IgD-negative memory B cell (primary cell): Measurements from ENCODE around the gene CACNB3. TPM values are rescaled to one million over a fixed set of nuclear protein-coding genes. Genes with fewer than 3 reads are reported as not detected.
"Not testable (repeated sequence)": the region's sequence is repeated elsewhere in the genome, so short reads cannot be mapped to it uniquely, and the experiment has no call there.

Source experiments
- H3K27ac Mint-ChIP-seq, 3 donors: one replicate each; pipeline ENCODE4 v1.8.0; 2020 to 2022; ENCODE audit warnings: mild to moderate bottlenecking in 3 of 3, mixed read lengths in 3 of 3, moderate library complexity in 1 of 3
- H3K27me3 Mint-ChIP-seq: one replicate; pipeline ENCODE4 v1.8.0; 2021; ENCODE audit warnings: mixed read lengths
- H3K36me3 Mint-ChIP-seq: one replicate; pipeline ENCODE4 v1.8.0; 2020; ENCODE audit warnings: mild to moderate bottlenecking, mixed read lengths
- H3K4me1 Mint-ChIP-seq, 3 donors: one replicate each; pipeline ENCODE4 v1.8.0; 2020 to 2022; ENCODE audit warnings: mixed read lengths in 3 of 3, mild to moderate bottlenecking in 1 of 3
- H3K4me3 Mint-ChIP-seq, 4 donors: one replicate each; pipeline ENCODE4 v1.8.0; 2020 to 2022; ENCODE audit warnings: mild to moderate bottlenecking in 4 of 4, mixed read lengths in 4 of 4, moderate library complexity in 3 of 4
- H3K9me3 Mint-ChIP-seq, 3 donors: one replicate each; pipeline ENCODE4 v1.8.0; 2020 to 2021; ENCODE audit warnings: mixed read lengths in 3 of 3, mild to moderate bottlenecking in 1 of 3
- polyA plus RNA-seq: library from polyadenylated mRNA; unstranded; fragments of 300-500 nt; fragmentation: Illumina TruSeq; gene quantifications from one replicate; pipeline ENCODE4 v1.2.3, GENCODE V29; 2021

Gene CACNB3
- polyA plus RNA-seq, 1 donor from 2014 or later: 0.39 TPM

DNA sequence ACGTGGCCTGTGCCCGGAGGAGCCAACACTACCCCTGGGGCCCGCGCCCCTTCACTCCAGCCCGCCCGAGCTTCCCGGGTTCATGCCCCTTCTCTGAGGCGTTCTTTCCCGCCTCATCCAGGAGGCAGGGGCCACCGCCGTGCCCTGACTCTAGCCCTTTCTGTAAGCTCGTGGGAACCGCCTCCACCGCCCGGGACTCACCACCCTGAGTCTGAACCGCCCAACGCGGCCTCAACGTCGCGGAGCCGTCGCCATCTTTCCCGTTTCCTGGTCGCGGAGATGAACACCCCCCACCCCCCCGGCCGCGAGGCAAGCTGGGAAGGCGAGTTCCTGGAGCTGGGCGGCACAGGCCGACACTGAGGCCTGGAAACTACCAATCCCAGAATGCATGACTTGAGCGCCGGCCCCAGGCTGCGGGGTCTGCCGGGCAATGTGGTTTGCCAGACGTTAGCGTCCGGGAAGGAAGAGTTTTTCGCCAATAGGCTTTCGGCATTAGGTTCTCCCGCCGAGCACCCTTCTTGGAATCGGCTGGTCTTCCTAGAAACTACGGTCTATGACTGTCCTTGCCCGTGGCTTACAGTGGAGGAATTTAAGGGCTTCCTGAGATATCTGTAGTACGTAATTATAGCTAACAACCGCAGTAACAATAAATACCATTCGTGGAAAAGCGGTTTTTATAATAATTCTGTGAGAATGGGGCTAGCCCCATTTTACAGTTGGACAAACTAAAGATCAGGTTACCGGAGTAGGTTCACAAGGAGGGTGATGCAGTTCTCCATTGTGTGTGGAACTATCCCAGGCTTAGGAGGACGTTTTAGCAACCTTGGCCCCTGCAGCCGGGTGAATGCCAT lies 33.8 kb downstream of the CACNB3 start, which contains the start of gene DDX23:
Gene DDX23, minus strand, starts transcription at position 281 of the 851 bp plus-strand sequence. CDS start 6,381 bp downstream, outside the sequence.
- Mint-ChIP-seq H3K27me3 (no peaks in the 10 kb centered on the region), H3K9me3 (no peaks in the 10 kb centered on the region), H3K4me3 (peak within 1 kb of the TSS; percentile 96 to 99 (median 98)), H3K36me3 (no peaks in the 10 kb centered on the region), H3K4me1 (peaks cover 26 to 33% (median 26%) of the 10 kb centered on the region in 3 donors), H3K27ac (peak within 1 kb of the TSS; percentile 79 to 99 (median 94))

DNA sequence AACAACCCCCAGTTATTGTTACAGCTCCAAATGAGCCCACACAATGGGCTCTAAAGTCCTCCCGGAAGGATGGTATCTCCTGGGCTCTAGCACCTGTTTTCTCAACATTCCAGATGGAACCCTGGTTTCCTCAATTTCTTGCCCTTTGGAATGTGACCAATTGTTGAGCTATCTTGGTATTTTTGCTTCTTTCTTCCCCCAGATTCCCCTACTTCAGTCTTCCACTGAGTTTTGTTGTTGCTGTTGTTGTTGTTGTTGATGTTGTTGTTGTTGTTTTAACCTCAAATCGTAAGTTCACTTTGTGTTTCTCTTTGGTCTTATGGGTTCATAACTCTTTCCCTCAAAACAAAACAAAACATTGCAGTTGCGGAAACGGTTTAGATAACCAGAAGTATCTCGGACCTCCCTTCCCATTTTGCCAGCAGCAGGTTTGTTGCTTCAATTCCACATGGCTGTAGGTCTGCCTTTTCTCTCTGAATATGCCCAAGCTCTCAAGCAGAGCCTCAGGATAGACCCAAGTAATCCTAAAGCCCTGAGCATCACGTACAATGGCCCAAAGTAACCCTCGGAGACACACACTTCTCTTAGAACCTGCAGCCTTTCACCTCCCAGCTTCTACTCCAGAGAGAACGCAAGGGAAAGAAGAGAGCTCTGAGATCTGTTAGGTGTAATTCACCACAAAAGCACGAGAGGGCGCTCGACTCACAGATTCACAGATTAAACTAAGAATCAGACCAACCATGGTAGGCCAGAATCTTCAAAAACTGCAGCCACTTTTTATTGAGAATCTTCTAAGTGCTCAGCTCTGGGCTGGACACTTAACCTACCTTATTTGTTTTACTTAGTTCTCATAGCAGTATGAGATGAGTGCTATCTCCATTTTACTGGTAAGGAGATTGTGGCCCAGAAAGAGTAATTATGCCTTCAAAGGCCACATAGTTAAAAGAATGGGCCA lies 34.7 kb downstream of the CACNB3 start:
- Mint-ChIP-seq H3K9me3 (no peaks in the 10 kb centered on the region), H3K4me3 (peak overlapping the region; percentile 96 to 99 (median 98)), H3K36me3 (no peaks in the 10 kb centered on the region), H3K4me1 (peaks cover 28 to 33% (median 28%) of the 10 kb centered on the region in 3 donors), H3K27ac (peak overlapping the region; percentile 79 to 99 (median 94)), H3K27me3 (no peaks in the 10 kb centered on the region)

DNA sequence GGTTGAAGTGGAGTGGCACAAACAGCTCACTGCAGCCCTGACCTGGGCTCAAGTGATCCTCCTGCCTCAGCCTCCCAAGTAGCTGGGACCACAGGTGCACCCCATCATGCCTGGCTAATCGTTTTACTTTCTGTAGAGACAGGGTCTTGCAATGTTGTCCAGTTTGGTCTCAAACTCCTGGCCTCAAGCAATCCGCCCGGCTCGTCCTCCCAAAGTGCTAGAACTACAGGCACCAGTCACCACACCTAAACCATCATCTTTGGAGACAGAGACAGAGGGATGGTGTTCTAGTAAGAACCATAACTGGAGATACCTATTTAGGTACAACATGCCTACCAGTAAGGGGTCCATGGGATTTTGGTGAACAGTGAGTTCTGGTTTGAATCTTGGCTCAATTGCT lies 36.2 kb downstream of the CACNB3 start:
- Mint-ChIP-seq H3K27ac (no peak overlapping the region), H3K4me1 (peaks cover 26 to 33% (median 27%) of the 10 kb centered on the region in 3 donors), H3K9me3 (no peaks in the 10 kb centered on the region), H3K4me3 (peak overlapping the region in 1 of 4 donors; percentile 50), H3K27me3 (no peaks in the 10 kb centered on the region), H3K36me3 (no peaks in the 10 kb centered on the region)

DNA sequence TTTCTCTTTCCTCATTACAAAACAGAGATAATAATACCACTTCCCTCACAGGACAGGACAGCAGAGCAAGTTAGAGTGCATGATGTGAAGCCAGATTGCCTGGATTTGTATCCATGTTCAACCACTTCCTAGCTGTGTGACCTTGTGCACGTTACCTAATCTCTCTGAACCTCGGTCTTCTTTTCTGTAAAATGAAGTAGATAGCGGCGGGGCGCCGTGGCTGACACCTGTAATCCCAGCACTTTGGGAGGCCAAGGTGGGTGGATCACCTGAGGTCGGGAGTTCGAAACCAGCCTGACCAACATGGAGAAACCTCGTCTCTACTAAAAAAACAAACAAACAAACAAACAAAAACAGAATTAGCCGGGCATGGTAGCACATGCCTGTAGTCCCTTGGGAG lies 36.6 kb downstream of the CACNB3 start:
- peak overlapping the region in 1 of 4 donors; percentile 50 for H3K4me3 Mint-ChIP-seq
- H3K36me3 Mint-ChIP-seq, H3K27me3 Mint-ChIP-seq, H3K9me3 Mint-ChIP-seq, H3K27ac Mint-ChIP-seq: not testable (repeated sequence)
- H3K4me1 Mint-ChIP-seq: peaks cover 23 to 30% (median 24%) of the 10 kb centered on the region in 3 donors

DNA sequence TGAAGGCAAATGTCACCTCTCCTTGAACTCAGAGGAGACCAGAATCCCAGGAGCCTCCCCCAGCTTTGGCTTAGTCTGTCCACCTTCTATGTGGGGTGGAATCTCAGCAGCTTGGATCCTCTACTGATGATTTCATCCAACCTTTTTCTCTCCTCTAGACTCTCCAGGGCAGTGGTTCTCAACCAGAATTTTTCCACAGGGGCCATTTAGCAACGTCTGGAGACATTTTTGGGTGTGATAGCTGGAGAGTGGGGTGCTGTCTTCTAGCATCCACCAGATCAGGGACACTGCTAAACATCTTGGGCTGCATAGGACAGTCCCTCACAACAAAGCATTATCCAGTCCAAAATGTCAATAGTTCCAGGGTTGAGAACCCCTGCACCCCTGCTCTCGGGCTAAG lies 38.1 kb downstream of the CACNB3 start:
- Mint-ChIP-seq H3K9me3 (no peaks in the 10 kb centered on the region), H3K36me3 (peaks cover 3% of the 10 kb centered on the region), H3K4me1 (peaks cover 11 to 15% (median 13%) of the 10 kb centered on the region in 3 donors), H3K4me3 (no peak overlapping the region), H3K27me3 (no peaks in the 10 kb centered on the region), H3K27ac (no peak overlapping the region)

DNA sequence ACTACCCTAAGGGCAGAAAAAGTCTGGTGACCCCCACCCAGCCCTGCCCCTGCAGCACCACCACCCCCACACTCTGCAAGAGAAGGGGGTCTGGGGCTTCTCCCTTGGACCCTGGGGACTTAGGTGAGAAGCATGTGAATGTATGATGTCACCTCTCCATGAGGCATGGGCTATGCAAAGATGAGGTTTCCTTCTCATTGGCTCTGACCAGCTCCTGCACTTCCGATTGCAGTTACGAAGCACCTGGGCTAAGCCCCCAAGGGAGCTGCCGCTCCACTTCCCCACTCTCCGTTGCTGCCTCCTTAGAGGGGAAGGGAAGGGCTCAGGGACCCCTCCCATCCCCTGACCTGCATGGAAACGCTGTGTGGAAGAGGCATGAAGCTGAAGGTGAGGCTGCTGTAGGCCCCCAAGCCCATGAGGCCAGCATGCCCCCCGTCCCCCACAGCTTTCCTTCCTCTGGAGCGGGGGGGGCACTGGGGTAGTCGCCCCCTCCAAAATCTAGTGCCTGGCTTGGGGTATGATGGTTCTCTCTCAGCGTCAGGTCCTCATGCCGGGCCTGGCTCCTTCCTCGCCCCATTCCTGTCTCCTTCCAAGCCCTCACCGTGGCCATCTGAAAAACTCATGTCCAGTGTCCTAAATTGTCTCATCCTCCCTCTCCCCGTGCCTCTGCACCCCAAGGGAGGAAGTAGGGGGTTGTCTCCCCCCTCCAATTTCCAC lies 39.1 kb downstream of the CACNB3 start:
- Mint-ChIP-seq H3K27ac (peak overlapping the region in 1 of 3 donors; percentile 67), H3K4me1 (peaks cover 7 to 11% (median 11%) of the 10 kb centered on the region in 3 donors), H3K4me3 (peak overlapping the region in 2 of 4 donors; percentile 58 to 67)

DNA sequence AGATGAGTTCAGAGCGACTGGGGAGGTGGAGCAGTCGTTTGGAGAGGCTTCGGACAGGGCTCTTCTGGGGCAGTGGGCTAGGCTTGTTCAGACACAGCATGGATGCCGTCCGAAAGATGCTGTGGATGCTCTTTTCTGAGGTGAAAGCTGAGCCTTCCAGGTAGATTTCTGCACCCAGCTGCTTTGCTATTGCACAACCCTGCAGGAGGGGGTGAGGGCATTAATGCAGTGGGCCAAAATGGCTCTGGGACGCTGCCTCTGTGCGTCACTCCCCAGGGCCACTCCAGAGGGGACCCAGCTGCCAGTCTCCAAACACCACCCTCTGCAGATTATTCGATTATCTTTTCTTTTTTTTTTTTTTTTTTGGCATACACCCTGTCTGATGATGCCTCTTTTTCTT lies 39.7 kb downstream of the CACNB3 start:
- H3K9me3 Mint-ChIP-seq: no peaks in the 10 kb centered on the region

More for the DNA sequence above, 39.1 kb downstream of the CACNB3 start:
- Mint-ChIP-seq H3K36me3 (peaks cover 8% of the 10 kb centered on the region), H3K27me3 (peaks cover 1% of the 10 kb centered on the region), H3K9me3 (no peaks in the 10 kb centered on the region)

DNA sequence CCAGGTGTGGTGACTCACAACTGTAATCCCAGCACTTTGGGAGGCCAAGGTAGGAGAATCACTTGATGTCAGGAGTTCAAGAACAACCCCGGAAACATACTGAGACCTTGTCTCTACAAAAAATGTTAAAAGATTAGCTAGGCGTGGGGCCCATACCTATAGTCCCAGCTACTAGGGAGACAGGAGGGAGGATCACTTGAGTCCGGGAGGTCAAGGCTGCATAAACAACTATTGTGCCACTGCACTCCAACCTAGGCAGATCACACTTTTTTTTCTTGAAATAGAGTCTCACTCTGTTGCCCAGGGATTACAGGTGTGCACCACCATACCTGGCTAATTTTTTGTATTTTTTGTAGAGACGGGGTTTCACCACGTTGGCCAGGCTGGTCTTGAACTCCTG lies 41.3 kb downstream of the CACNB3 start:
- H3K27me3 Mint-ChIP-seq: peaks cover 11% of the 10 kb centered on the region
- peaks cover 8% of the 10 kb centered on the region for H3K36me3 Mint-ChIP-seq
- no peak overlapping the region for H3K27ac Mint-ChIP-seq
- no peaks in the 10 kb centered on the region for H3K9me3 Mint-ChIP-seq
- H3K4me3 Mint-ChIP-seq: no peak overlapping the region
- H3K4me1 Mint-ChIP-seq: peaks cover 4 to 11% (median 9%) of the 10 kb centered on the region in 3 donors

More for the DNA sequence above, 39.7 kb downstream of the CACNB3 start:
- Mint-ChIP-seq H3K27ac (no peak overlapping the region), H3K4me3 (peak overlapping the region in 2 of 4 donors; percentile 58 to 67), H3K4me1 (peaks cover 4 to 7% (median 6%) of the 10 kb centered on the region in 3 donors), H3K27me3 (peaks cover 1% of the 10 kb centered on the region), H3K36me3 (peaks cover 8% of the 10 kb centered on the region)

DNA sequence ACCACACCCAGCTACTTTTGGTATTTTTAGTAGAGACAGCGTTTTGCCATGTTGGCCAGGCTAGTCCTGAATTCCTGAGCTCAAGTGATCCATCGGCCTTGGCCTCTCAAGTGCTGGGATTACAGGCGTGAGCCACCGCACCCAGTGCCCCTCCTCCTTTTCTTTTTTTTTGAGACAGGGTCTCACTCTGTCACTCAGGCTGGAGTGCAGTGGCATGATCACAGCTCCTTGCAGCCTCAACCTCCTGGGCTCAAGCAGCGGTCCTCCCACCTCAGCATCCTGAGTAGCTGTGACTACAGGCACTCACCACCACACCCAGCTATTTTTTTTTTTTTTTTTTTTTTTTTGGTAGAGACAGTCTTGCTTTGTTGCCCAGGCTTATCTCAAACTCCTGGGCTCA lies 41.9 kb downstream of the CACNB3 start:
- not testable (repeated sequence) for H3K36me3 Mint-ChIP-seq, H3K27ac Mint-ChIP-seq, H3K4me3 Mint-ChIP-seq, H3K9me3 Mint-ChIP-seq
- H3K4me1 Mint-ChIP-seq: peaks cover 11 to 18% (median 15%) of the 10 kb centered on the region in 3 donors
- H3K27me3 Mint-ChIP-seq: peaks cover 13% of the 10 kb centered on the region

DNA sequence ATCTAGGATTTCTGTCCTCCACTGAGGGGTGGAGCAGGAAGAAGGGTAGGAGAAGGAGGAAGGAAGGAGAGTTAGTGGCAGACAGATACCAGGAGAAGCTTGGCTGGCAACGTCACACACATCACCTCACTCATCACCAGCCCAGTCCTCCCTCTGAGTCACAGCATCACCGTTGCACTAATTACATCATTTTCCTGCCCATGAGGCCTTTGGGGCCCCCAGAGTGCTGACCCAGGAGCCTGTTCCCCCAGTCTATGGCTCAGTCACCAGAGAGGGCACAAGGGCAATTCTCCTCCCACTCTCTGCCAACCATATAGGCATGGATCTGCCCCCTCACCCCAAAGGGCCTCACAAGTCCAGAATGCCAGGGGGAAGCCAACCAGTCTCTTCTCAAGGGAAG lies 42.8 kb downstream of the CACNB3 start:
- Mint-ChIP-seq H3K27me3 (peaks cover 13% of the 10 kb centered on the region), H3K27ac (peak overlapping the region in 2 of 3 donors; percentile 28 to 45), H3K4me1 (peaks cover 16 to 25% (median 19%) of the 10 kb centered on the region in 3 donors), H3K9me3 (no peaks in the 10 kb centered on the region), H3K36me3 (peaks cover 8% of the 10 kb centered on the region), H3K4me3 (peak overlapping the region in 1 of 4 donors; percentile 39)

DNA sequence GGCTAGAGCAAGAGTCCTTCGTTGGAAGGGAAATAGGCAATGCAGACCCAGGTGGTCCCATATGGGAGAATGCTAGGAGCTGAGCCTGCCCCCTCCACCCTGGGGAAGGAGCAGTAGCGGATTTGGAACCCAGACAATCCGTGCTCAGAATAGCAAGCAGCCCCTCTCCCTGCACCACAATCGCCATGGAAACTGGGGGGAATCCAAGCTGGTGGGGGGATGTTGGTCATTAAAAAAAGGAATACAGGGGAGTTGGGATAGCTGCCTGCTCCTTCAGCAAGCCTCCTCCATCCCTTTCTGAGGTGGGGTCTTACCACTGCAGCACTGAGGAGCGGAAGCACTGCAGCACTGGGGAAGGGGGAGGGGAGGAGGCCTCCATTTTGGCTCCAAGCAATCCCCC lies 44.5 kb downstream of the CACNB3 start:
- Mint-ChIP-seq H3K9me3 (no peaks in the 10 kb centered on the region), H3K27me3 (peaks cover 13% of the 10 kb centered on the region), H3K4me3 (peak overlapping the region in 1 of 4 donors; percentile 12), H3K36me3 (peaks cover 8% of the 10 kb centered on the region), H3K4me1 (peaks cover 17 to 25% (median 21%) of the 10 kb centered on the region in 3 donors), H3K27ac (no peak overlapping the region)

DNA sequence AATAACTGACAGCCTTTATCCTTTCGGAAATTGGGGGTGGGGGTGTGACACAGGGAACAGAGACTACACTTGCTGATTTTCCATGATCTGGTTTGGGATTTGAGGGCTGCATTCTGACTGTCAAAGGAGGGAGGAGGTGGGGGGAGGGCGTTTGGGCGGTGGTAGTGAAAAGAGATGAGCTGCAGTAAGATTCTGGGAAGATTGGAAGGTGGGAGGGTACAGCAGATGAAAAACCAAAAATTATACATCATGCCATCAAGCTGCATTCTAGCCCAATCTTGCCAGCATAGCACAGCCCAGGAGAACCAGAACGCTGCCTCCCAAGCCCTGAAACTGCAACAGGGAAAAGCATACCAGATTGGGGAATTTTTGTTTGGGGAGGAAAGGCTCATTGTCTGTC lies 45.0 kb downstream of the CACNB3 start:
- Mint-ChIP-seq H3K36me3 (peaks cover 8% of the 10 kb centered on the region), H3K27ac (no peak overlapping the region), H3K27me3 (peaks cover 13% of the 10 kb centered on the region), H3K9me3 (no peaks in the 10 kb centered on the region), H3K4me3 (peak overlapping the region in 1 of 4 donors; percentile 39), H3K4me1 (peaks cover 17 to 24% (median 19%) of the 10 kb centered on the region in 3 donors)

DNA sequence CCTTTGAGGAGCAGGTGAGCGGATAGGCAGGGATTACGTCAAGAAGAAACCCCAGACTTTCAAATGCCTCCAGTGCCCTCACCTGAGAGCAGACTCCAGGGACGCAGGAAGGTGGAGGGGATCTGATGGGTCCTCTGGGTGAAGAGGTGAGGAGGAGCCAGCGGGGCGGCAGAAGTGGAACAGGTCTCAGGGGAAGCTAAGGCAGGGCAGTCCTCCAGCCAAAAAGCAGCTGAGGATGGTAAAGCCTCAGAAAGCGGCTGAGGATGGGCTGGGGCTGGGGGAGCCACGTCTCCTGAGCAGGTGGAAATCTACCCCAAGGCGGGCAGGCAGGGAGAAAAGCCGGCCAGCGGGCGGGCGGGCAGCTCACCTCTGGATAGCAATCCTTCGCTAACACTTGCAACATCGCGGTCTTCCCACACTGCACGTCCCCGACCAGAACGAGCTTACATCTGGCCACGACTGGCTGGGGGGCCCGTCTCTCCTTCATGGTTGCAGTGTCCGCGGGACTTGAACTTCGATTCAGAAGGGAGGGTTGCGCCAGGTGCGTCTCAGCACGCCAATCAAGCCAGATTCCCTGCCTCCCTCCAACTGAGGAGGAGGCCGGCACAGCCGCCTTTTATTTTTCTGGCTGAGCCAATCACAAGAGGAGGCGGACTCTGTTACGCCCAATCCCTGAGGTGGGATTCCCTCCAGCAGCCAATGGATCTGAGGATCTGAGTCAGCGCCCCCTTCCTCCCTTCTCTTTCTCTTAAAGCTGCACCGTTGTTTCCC lies 47.2 kb downstream of the CACNB3 start, which contains the start of gene RND1:
Gene RND1, minus strand, starts transcription at position 590 of the 771 bp plus-strand sequence. Its CDS starts 103 bp downstream, at position 487.
- Mint-ChIP-seq H3K4me1 (peaks cover 17 to 24% (median 18%) of the 10 kb centered on the region in 3 donors), H3K9me3 (no peaks in the 10 kb centered on the region), H3K4me3 (peak within 1 kb of the TSS; percentile 90 to 97 (median 93)), H3K27me3 (peaks cover 13% of the 10 kb centered on the region), H3K36me3 (peaks cover 8% of the 10 kb centered on the region), H3K27ac (peak within 1 kb of the TSS; percentile 52 to 94 (median 91))
